Femur (tissue), 1 donor: ENCODE measurements around the gene STK32B.
"Not testable (repeated sequence)": the region's sequence is repeated elsewhere in the genome, so short reads cannot be mapped to it uniquely, and the experiment has no call there.

Experiments used
- DNase-seq: peaks from one replicate; pipeline ENCODE4 v3.0.0-alpha.2; 2017

The STK32B gene

GRCh38 chr4:5165420-5166369 lies 114.4 kb downstream of the STK32B start:
- DNase-seq = peak; percentile 37

- DNase-seq = no peak
Measured at GRCh38 chr4:5166377-5166776, 115.1 kb downstream of the STK32B start.

GRCh38 chr4:5168891-5169290 lies 117.6 kb downstream of the STK32B start:
- no peak for DNase-seq

- not testable (repeated sequence) for DNase-seq
Measured at GRCh38 chr4:5175836-5176235, 124.6 kb downstream of the STK32B start.

- no peak for DNase-seq
Measured at GRCh38 chr4:5184606-5185005, 133.3 kb downstream of the STK32B start.

- no peak for DNase-seq
Measured at GRCh38 chr4:5185551-5185950, 134.3 kb downstream of the STK32B start.

- DNase-seq = no peak
Measured at GRCh38 chr4:5186271-5187064, 135.2 kb downstream of the STK32B start.

- DNase-seq = no peak
Measured at GRCh38 chr4:5188130-5188529, 136.8 kb downstream of the STK32B start.

GRCh38 chr4:5191831-5192230 lies 140.6 kb downstream of the STK32B start:
- DNase-seq = no peak

GRCh38 chr4:5192271-5192670 lies 141.0 kb downstream of the STK32B start:
- DNase-seq = no peak

- DNase-seq = no peak
Measured at GRCh38 chr4:5192678-5193077, 141.4 kb downstream of the STK32B start.

- no peak for DNase-seq
Measured at GRCh38 chr4:5198656-5199541, 147.6 kb downstream of the STK32B start.

GRCh38 chr4:5199912-5200311 lies 148.6 kb downstream of the STK32B start:
- DNase-seq = no peak

GRCh38 chr4:5200513-5200912 lies 149.2 kb downstream of the STK32B start:
- no peak for DNase-seq

GRCh38 chr4:5203309-5203992 lies 152.2 kb downstream of the STK32B start:
- DNase-seq = no peak

- DNase-seq = no peak
Measured at GRCh38 chr4:5203993-5204310, 152.7 kb downstream of the STK32B start.

GRCh38 chr4:5204781-5205180 lies 153.5 kb downstream of the STK32B start:
- DNase-seq = no peak

- DNase-seq = peak; percentile 47
Measured at GRCh38 chr4:5206016-5206790, 154.9 kb downstream of the STK32B start.

GRCh38 chr4:5209862-5210261 lies 158.6 kb downstream of the STK32B start:
- no peak for DNase-seq

GRCh38 chr4:5211282-5211839 lies 160.1 kb downstream of the STK32B start:
- DNase-seq = peak; percentile 29
